Activated CD4-positive, CD25-positive, alpha-beta regulatory T cell treated with anti-CD3 and anti-CD28 coated beads, Interleukin-2, amount 50 U/mL, for 16 hours (primary cell): ENCODE measurements around the gene TOR4A.
"Not testable (repeated sequence)": the region's sequence is repeated elsewhere in the genome, so short reads cannot be mapped to it uniquely, and the experiment has no call there.

Experiments
- DNase-seq: peaks from one replicate; pipeline ENCODE4 v3.0.0-alpha.2; 2020; ENCODE audit warnings: low read depth, low spot score

The TOR4A gene

DNA sequence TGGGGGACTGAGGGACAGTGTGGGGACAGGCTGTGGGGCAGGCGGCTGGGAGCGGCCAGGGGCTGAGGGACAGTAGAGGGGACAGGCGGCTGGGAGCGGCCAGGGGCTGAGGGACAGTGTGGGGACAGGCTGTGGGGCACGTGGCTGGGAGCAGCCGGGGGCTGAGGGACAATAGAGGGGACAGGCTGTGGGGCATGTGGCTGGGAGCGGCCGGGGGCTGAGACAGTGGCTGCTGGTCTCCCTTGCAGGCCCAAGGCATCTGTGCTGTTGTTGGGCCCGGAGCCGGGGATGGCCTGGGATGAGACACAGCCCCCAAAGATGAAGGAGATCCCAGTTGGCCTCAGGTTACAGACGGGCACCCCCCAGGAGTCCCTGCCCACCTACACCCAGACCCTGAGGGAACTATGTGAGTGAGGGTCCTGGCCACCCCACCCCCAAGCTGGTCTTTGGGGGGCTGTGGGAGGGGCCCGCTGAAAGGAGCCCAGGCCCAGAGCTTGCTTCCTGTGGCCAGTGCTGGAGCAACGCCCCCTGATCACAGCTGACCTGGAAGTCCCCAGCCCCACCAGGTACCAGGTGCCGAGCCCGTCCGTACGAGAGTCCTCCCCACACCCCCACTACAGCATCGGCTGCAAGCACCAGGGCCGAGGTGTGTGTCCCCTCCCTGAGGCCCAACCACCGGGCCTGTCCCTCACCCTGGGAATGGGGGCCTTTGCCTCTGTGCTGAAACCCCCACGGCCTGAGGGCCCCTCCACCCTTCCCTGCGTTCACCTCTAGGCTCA is 25.8 kb upstream of the TOR4A start:
- DNase-seq: no peak

- DNase-seq: no peak
Measured at GRCh38 chr9:137252555-137253506, 24.7 kb upstream of the TOR4A start.

DNA sequence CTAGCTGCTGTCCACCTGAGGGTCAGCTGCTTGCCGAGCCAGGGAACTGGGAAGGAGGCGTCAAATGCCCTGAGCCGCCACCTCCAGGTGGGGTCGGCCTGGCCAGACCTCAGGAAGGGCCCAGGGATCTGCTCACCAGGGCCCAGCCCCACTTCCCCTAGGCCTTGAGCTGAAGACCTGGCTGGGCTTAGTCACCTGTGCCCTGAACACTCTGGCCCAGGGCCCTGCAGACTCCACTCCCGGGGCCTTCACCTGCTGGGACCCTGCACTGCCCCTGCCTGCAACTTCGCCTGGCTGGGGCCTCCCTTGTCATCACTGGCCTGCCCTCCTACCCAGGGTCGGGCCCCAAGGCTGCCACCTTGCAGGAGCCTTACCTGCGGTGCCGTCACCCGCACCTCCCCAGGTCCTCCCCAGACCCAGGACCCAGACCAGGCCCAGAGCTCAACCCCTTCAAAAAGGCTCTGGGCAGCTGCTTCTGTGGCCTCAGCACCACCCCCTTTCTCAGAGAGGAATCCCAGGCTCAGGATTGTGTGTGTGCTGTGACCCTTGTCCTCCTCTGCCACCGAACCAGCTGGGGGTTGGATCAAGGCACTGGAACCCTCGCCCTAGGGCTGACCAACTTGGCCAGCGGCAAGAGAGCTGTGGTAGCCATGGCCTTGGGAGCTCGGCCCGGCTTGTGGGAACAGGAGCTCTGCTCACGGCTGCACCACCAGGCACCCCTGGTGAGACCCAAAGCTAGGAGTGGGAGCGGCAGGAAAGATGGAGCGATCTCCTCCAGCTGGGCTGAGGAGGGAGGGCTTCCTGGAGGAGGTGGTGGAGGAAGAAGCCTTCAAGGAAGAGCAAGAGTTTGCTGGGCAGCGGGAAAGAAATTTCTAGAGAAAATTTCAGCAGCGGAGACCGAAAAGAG is 23.6 kb upstream of the TOR4A start:
- no peak for DNase-seq

DNA sequence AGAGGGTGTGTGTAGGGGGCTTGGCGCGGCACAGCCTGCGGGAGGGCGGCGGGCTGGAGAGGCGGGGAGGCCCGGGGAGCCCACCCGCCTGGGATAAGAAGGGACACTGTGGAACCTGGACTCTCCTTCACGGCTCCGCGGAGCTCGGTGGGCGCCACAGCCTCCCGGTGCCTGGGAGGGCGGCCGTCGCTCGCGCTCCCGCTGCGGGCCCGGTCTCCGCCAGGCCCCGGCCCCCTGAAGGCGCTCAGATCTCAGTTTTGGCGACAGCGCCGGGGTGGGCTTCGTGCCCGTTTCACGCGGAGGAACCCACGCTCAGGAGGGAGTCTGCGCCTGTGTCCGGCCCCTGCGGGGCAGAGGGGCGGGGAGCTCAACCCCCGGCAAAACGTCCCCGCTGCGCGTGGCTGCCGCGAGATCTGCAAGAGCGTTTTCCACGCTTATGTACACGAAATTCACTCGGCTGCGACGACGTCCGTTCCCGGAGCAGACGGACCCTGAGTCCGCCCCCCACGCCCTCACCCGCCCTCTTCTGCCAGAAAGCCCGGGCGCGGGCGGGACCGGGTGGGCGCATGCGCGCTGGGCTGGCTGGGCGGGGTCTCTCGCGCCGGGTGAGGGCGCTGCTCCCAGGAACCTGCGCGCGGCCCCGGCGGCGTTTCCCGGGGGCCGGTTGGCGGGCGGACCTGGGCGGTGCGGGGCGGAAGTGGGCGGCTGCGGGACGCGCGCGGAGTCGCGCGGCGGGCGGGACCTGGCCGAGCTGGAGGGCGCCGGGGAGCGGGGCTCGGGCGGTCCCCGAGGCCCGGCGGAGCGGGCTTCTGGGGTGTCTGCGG is 22.7 kb upstream of the TOR4A start, which contains the start of gene NELFB:
Gene NELFB (plus strand): TSS at position 704 of the 824 bp plus-strand sequence.
- DNase-seq: peak; percentile 91

DNA sequence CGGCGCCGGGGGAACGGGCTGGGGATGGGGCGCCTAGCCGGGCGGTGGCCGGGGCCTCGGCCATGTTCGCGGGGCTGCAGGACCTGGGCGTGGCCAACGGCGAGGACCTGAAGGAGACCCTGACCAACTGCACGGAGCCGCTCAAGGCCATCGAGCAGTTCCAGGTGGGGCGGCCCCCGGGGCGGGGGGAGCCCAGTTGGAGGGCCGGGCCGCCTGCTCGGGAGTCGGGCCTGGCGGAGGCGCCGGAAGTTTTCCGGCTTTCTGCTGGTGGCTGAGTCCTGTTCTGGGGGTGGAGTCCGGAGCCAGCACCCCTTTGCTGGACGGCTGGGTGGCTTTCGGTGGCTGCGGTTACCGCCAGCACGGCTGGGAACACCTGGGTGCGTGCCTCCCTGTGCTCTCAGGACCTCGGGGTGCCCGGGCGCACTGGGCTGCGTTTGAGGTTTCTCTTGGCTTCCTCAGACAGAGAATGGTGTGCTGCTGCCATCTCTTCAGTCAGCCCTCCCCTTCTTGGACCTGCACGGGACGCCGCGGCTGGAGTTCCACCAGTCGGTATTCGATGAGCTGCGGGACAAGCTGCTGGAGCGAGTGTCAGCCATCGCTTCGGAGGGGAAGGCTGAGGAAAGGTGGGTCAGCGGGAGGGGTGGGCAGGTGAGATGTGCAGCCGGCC is 21.9 kb upstream of the TOR4A start:
- DNase-seq: no peak

GRCh38 chr9:137256362-137256761 is 21.2 kb upstream of the TOR4A start:
- no peak for DNase-seq

DNA sequence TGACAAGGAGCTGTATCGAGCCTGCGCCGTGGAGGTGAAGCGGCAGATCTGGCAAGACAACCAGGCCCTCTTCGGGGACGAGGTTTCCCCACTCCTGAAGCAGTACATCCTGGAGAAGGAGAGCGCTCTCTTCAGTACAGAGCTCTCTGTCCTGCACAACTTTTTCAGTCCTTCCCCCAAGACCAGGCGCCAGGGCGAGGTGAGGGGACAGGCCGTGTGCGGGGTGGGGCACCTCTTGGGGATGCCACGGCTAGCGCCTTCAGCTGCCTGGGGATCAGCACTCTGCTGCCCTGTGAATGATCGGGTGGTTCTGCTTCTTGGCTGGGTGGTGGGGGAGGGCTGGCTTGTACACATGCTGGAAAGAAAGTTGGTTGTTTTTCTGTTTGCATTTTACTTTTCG is 20.7 kb upstream of the TOR4A start:
- DNase-seq: no peak

GRCh38 chr9:137262173-137262908 is 15.2 kb upstream of the TOR4A start:
- DNase-seq: not testable (repeated sequence)

DNA sequence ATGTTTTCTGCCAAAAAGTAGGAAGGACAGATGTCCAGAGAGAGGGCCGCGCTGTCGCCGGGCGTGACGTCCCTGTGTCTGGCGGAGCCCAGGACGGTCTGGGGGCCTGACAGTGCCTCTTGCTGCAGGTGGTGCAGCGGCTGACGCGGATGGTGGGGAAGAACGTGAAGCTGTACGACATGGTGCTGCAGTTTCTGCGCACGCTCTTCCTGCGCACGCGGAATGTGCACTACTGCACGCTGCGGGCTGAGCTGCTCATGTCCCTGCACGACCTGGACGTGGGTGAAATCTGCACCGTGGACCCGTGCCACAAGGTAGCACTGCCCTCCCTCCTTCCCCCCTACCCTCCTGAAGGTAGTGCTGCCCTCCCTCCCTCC is 14.6 kb upstream of the TOR4A start:
- no peak for DNase-seq

DNA sequence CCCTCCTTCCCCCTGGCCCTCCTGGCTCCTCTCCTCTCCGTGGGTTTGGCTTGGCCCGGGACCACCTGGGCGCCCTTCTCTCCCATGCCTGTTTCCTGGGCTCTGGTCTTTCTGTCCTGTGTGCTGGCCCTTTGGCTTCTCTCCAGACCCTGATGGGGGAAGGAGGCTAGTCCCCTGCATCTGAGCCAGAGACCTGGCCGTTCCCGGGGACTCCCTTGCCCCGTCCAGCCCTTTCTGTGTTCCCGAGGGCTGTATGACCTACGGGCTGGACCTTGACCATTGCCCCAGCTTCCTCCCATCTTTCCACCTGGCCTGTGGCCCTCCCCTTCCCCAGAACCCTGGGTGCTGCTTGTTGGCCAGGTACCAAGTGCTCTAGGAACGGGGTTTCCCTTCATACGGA is 14.0 kb upstream of the TOR4A start:
- no peak for DNase-seq

GRCh38 chr9:137264067-137264466 is 13.5 kb upstream of the TOR4A start:
- no peak for DNase-seq

- DNase-seq: no peak
Measured at GRCh38 chr9:137265496-137266161, 11.9 kb upstream of the TOR4A start.

- DNase-seq: no peak
Measured at GRCh38 chr9:137266162-137266527, 11.4 kb upstream of the TOR4A start.

DNA sequence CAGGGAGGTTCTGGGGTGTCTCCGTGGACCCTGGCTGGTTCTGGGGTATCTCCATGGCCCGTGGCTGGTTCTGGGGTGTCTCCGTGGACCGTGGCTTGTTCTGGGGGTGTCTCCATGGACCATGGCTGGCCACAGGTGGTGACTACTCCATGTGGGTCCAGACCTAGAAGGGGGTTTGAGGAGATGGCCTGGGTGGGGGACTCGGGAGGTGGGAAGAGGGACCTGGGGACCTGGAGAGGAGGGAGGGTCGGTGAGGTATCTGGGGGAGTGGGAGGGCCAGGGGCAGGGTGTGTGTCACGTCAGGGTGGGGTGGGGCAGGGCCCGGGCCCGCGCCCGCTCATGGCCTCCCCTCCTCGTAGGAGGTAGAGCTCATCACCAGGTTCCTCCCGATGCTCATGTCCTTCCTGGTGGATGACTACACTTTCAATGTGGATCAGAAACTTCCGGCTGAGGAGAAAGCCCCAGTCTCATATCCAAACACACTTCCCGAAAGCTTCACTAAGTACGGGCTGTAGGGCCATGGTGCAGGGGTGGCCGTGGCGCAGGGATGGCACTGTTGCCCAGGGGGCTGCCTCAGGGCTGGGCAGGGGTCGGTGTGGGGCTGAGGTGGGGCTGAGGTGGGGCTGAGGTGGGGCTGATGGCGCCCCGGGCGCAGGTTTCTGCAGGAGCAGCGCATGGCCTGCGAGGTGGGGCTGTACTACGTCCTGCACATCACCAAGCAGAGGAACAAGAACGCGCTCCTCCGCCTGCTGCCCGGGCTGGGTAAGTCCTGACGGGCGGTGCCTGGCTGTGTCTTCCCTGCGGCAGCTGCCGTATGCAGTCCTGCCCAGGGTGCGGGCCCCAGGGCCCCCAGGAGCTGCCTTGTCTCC is 10.7 kb upstream of the TOR4A start:
- no peak for DNase-seq

DNA sequence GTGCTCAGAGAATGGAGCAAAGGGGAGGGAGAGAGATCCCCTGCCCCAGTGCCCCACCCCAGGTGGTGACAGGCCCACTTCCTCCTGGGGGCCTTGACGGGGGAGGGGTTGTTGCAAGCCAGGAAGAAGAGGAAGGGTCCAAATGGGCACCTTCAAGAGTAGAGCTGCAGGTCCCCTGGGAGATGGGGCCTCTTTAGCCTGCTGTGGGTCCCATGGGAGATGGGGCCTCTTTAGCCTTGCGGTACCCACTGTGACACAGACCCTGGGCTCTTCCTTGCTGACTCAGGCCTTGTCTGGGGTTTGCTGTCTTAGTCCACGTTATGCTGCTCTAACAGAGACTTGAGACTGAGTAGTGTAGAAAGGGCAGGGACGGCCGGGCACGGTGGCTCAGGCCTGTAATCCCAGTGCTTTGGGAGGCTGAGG is 9.6 kb upstream of the TOR4A start:
- DNase-seq: no peak

DNA sequence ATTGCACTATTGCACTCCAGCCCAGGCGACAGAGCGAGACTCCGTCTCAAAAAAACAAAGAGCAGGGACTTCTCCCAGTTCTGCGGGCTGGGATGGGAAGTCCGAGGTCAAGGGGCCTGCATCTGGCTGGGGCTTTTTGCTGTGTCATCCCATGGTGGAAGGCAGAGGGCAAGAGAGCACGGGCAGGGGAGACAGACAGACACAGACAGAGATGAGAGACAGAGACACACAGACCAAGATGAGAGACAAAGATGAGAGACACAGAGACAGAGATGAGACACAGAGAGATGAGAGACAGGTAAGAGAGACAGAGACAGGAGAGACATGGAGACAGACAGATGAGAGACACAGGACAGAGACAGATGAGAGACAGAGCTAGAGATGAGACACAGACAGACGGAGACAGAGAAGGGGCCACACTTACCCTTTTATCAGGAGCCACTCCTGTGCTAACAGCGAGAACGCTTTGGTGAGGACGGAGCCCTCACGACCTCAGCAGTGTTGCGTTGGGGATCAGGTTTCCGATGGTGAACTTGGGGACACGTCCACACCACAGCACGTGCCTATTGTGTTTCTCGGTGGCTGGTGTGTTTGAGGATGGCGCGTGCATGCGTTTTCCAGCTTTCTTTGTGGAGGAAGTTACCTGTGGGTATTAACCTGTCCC is 8.9 kb upstream of the TOR4A start:
- DNase-seq: no peak

GRCh38 chr9:137269231-137269772 is 8.2 kb upstream of the TOR4A start:
- no peak for DNase-seq
